Breast epithelium (tissue), 4 donors: ENCODE results near the gene TNFRSF1A. TPM values are rescaled to one million over a fixed set of nuclear protein-coding genes. Genes with fewer than 3 reads are reported as not detected.

Experiments used
- DNase-seq, 2 donors: peaks; one replicate each; pipeline ENCODE4 v3.0.0-alpha.2; 2019; ENCODE audit warnings: low spot score in 2 of 2
- H3K27ac ChIP-seq, 2 donors: fragments of 200-600 bp; sonication (generic) in 1 of 2; one replicate each; pipeline ENCODE4 v1.5.1; 2016 to 2019; ENCODE audit warnings: mild to moderate bottlenecking in 1 of 2
- H3K27me3 ChIP-seq, 2 donors: fragments of 200-600 bp; sonication (generic) in 1 of 2; one replicate each; pipeline versions ENCODE4 v1.5.1 to v1.6.0; 2017 to 2019; ENCODE audit warnings: control low read depth in 1 of 2, mild to moderate bottlenecking in 1 of 2
- H3K36me3 ChIP-seq: fragments of 200-600 bp; one replicate; pipeline ENCODE4 v1.5.1; 2019
- H3K4me1 ChIP-seq, 2 donors: fragments of 200-600 bp; sonication (generic); one replicate each; pipeline ENCODE4 v1.5.1; 2016 to 2019; ENCODE audit warnings: control low read depth in 1 of 2
- H3K4me3 ChIP-seq, 3 donors: fragments of 200-600 bp; sonication (generic); 1 replicate in 2 of 3; 2 replicates in 1 of 3; pipeline ENCODE4 v1.5.1; 2016 to 2019; ENCODE audit warnings: mild to moderate bottlenecking in 3 of 3, moderate library complexity in 2 of 3
- H3K9me3 ChIP-seq, 2 donors: fragments of 200-600 bp; sonication (generic) in 1 of 2; one replicate each; pipeline ENCODE4 v1.5.1; 2016 to 2019; ENCODE audit warnings: control low read depth in 1 of 2
- POLR2A ChIP-seq: fragments of 450-650 bp; IDR thresholded peaks from one replicate; pipeline ENCODE4 v1.6.1; 2016; ENCODE audit warnings: antibody characterized with exemption, mild to moderate bottlenecking, moderate library complexity
- POLR2AphosphoS5 ChIP-seq, 3 donors: sonication (generic); formaldehyde crosslinking; IDR thresholded peaks; one replicate each; pipeline ENCODE4 v1.6.1; 2017; ENCODE audit warnings: antibody characterized with exemption in 3 of 3
- intact Hi-C: fragments of 100-400 bp; cut with DNase I; formaldehyde crosslinking; loops from one replicate; pipeline ENCODE4 v1.15.1; 2023; ENCODE audit warnings: low total_unique reads
- total RNA-seq, 3 donors: library from RNA; depleted of rRNA; stranded (reverse); fragments of >200 nt; gene quantifications; one replicate each; pipeline ENCODE4 v1.1.0, GENCODE V29; 2016
- TF ChIP-seq, protein P1 (sequence below), 3 donors: fragments of 450-650 bp; IDR thresholded peaks; one replicate each; pipeline ENCODE4 v1.5.1; 2016 to 2017; ENCODE audit warnings: antibody characterized with exemption in 3 of 3, mild to moderate bottlenecking in 3 of 3, moderate library complexity in 3 of 3

Gene TNFRSF1A
- total RNA-seq, 3 donors from 2014 or later = 232 to 256 (median 238) TPM

DNA sequence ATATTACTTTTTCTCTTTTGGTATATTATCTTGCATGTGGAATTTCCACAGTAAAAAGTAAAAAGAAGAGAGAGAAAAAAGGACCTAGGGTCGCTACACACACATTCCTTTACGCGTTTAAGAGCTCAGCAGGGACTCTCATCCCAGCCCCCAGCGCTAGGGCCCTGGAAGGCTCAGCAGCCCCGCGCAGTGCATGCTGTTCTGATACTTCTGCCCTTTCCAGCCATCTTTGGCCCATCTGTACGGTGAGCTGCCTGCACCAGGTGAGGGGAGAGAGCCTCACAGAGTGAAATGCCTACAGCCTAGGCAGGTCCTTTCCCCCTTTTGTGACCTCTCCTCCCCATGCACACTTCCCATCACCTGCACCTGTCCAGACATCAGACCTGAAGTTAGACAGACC is 40.5 kb upstream of the TNFRSF1A start:
- intact Hi-C loops = no loop called here
- H3K4me3 ChIP-seq = no peak overlapping the region
- TF ChIP-seq POLR2AphosphoS5 (IDR thresholded peaks at IDR 0.05) (no peak), POLR2A (no peak)
- TF ChIP-seq, protein P1, sequence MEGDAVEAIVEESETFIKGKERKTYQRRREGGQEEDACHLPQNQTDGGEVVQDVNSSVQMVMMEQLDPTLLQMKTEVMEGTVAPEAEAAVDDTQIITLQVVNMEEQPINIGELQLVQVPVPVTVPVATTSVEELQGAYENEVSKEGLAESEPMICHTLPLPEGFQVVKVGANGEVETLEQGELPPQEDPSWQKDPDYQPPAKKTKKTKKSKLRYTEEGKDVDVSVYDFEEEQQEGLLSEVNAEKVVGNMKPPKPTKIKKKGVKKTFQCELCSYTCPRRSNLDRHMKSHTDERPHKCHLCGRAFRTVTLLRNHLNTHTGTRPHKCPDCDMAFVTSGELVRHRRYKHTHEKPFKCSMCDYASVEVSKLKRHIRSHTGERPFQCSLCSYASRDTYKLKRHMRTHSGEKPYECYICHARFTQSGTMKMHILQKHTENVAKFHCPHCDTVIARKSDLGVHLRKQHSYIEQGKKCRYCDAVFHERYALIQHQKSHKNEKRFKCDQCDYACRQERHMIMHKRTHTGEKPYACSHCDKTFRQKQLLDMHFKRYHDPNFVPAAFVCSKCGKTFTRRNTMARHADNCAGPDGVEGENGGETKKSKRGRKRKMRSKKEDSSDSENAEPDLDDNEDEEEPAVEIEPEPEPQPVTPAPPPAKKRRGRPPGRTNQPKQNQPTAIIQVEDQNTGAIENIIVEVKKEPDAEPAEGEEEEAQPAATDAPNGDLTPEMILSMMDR (IDR thresholded peaks at IDR 0.05) = no peak
- H3K36me3 ChIP-seq = no peaks in the 10 kb centered on the region
- no peaks in the 10 kb centered on the region for H3K27me3 ChIP-seq
- H3K4me1 ChIP-seq = peaks cover 7 to 10% of the 10 kb centered on the region in 2 donors
- H3K27ac ChIP-seq = peak overlapping the region; percentile 96 to 98
- DNase-seq = no peak
- no peaks in the 10 kb centered on the region for H3K9me3 ChIP-seq

- intact Hi-C loops = loop anchor here (2.0 kb wide), 1 partner anchor 56 kb away; no protein-coding TSS in a partner anchor
- TF ChIP-seq POLR2AphosphoS5 (IDR thresholded peaks at IDR 0.05) = no peak
- TF ChIP-seq, protein P1 (IDR thresholded peaks at IDR 0.05) = no peak
- no peak for TF ChIP-seq POLR2A
- no peaks in the 10 kb centered on the region for H3K9me3 ChIP-seq
- no peak overlapping the region for H3K4me3 ChIP-seq
- no peaks in the 10 kb centered on the region for H3K36me3 ChIP-seq
- H3K27me3 ChIP-seq = no peaks in the 10 kb centered on the region
- DNase-seq = peak in 1 of 2 donors; percentile 78
- peaks cover 22 to 29% of the 10 kb centered on the region in 2 donors for H3K4me1 ChIP-seq
- peak overlapping the region; percentile 48 to 58 for H3K27ac ChIP-seq
These were observed 38.6 kb upstream of the TNFRSF1A start for GRCh38 chr12:6380141-6381121.

DNA sequence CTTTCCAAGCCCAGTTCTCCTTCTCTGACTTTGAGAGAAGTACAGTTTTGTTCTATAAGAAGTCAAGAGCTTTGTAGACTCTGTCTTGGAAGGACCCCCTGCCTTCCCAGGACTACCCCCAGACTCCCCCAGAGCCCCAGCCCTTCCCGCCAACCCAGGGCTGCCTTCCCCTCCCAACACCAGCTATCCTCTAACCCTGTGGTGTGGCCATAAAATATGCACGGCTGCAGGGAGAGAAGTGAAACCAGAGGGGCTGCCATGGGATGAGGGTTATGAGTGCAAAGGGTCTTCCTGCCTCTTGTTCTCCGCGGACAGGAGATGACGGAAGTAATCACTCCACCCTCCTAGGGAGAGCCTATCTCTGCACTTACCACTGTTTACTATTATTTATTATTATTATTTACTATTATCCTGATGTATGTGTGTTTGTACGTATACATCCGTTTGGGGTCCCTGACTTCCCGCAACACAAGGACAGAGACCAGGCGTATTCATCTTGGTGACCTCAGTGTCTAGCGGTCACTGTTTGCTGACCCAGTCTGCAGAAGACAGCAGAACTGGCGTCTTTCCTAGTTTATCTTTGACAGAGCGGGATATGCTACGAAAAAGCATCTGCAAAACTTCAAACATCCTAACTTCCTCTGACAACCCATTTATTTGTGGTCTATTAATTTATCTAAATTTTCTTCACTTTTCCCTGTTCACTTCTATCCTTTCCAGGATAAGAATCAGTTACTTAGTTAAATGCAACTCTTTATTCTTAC is 37.0 kb upstream of the TNFRSF1A start:
- no peak for DNase-seq
- no peaks in the 10 kb centered on the region for H3K9me3 ChIP-seq
- intact Hi-C loops = no loop called here
- peak overlapping the region; percentile 73 to 97 for H3K27ac ChIP-seq
- no peak for TF ChIP-seq POLR2A
- TF ChIP-seq, protein P1 (IDR thresholded peaks at IDR 0.05) = no peak
- H3K4me1 ChIP-seq = peaks cover 22 to 31% of the 10 kb centered on the region in 2 donors
- no peaks in the 10 kb centered on the region for H3K27me3 ChIP-seq
- H3K36me3 ChIP-seq = no peaks in the 10 kb centered on the region
- no peak overlapping the region for H3K4me3 ChIP-seq

DNA sequence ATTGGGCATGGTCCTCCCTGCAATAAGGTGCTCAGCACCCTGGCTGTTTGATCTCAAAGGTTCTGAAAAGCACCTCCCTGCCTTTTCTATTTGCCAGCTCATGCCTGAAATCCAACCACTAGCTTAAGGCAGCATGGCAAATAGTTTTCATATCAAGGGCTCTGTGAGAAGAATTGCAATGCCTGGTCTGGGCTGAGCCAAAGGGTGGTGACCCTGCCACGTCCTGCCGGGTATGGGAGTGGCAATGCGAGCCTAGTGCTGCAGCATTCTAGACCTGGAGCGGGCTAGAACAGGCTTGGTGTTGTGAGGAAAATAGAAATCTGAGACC is 35.8 kb upstream of the TNFRSF1A start:
- intact Hi-C loops = no loop called here
- DNase-seq = peak in 1 of 2 donors; percentile 72
- Histone ChIP-seq H3K9me3 (no peaks in the 10 kb centered on the region), H3K27ac (peak overlapping the region; percentile 92 to 97), H3K27me3 (no peaks in the 10 kb centered on the region), H3K36me3 (no peaks in the 10 kb centered on the region), H3K4me3 (peak overlapping the region in 2 of 3 donors; percentile 53 to 65), H3K4me1 (peaks cover 22 to 24% of the 10 kb centered on the region in 2 donors)
- TF ChIP-seq, protein P1 (IDR thresholded peaks at IDR 0.05) = no peak
- TF ChIP-seq POLR2AphosphoS5 (IDR thresholded peaks at IDR 0.05) (peak in 2 of 3 donors; percentile 7 to 31), POLR2A (no peak)
